ENCODE data around the gene CASP5. TPM values are rescaled to one million over a fixed set of nuclear protein-coding genes. Genes with fewer than 3 reads are reported as not detected.
"Not testable (repeated sequence)": the region's sequence is repeated elsewhere in the genome, so short reads cannot be mapped to it uniquely, and the experiment has no call there.

The CASP5 gene
- polyA plus RNA-seq, 1 experiment, result not detected

- CTCF ChIA-PET, result no interaction called here
- H3K36me3 ChIP-seq (ENCODE audit: control insufficient read depth, insufficient read depth, low read length), result no peaks in the 10 kb centered on the region
- POLR2A ChIA-PET, result no interaction called here
- no peaks in the 10 kb centered on the region for H3K27me3 ChIP-seq (ENCODE audit: control insufficient read depth, insufficient read depth, low read length)
- TF ChIP-seq CTCF (IDR thresholded peaks at IDR 0.05; ENCODE audit: insufficient read depth, low read depth, low read length), result no peak
- no peak overlapping the region for H3K4me3 ChIP-seq (ENCODE audit: low read depth, low read length)
- no peak for DNase-seq (ENCODE audit: low read depth)
Measured at GRCh38 chr11:105040703-105041102, 17.7 kb upstream of the CASP5 start.

- TF ChIP-seq CTCF (IDR thresholded peaks at IDR 0.05; ENCODE audit: insufficient read depth, low read depth, low read length), result no peak
- peak within 1 kb of the TSS; percentile 42 for H3K4me3 ChIP-seq (ENCODE audit: low read depth, low read length)
Measured at GRCh38 chr11:105034813-105035620, 12.0 kb upstream of the CASP5 start, which contains the start of gene CASP1. Gene CASP1 (minus strand): TSS chr11:105035144. CDS start chr11:105035113, 31 bp downstream.

GRCh38 chr11:105034388-105034787 is 11.4 kb upstream of the CASP5 start:
- CTCF ChIA-PET, result interaction anchor here (1.4 kb wide), 1 partner anchor 12 kb away, joined by 3 read pairs; no protein-coding TSS in a partner anchor
- DNase-seq (ENCODE audit: low read depth); H3K27me3 ChIP-seq (ENCODE audit: control insufficient read depth, insufficient read depth, low read length); H3K36me3 ChIP-seq (ENCODE audit: control insufficient read depth, insufficient read depth, low read length): not testable (repeated sequence)
- H3K4me3 ChIP-seq (ENCODE audit: low read depth, low read length), result peak overlapping the region; percentile 42
- POLR2A ChIA-PET, result interaction anchor here (0.6 kb wide), 1 partner anchor 12 kb away, joined by 3 read pairs; no protein-coding TSS in a partner anchor

More at GRCh38 chr11:105034813-105035620, 12.0 kb upstream of the CASP5 start, which contains the start of gene CASP1:
- peaks cover 2% of the 10 kb centered on the region; the same call in 1 of the 2 replicates for H3K36me3 ChIP-seq (ENCODE audit: control insufficient read depth, insufficient read depth, low read length)
- H3K27me3 ChIP-seq (ENCODE audit: control insufficient read depth, insufficient read depth, low read length), result no peaks in the 10 kb centered on the region
- ChIA-PET POLR2A (interaction anchor here (0.6 kb wide), 1 partner anchor 67 kb away, joined by 3 read pairs; no protein-coding TSS in a partner anchor), CTCF (no interaction called here)
- peak; percentile 49 for DNase-seq (ENCODE audit: low read depth)

- ChIA-PET POLR2A (interaction anchor here (0.6 kb wide), 1 partner anchor 13 kb away, joined by 3 read pairs; no protein-coding TSS in a partner anchor), CTCF (interaction anchor here (1.4 kb wide), 1 partner anchor 12 kb away, joined by 3 read pairs; no protein-coding TSS in a partner anchor)
Measured at GRCh38 chr11:105033781-105034180, 10.8 kb upstream of the CASP5 start.

GRCh38 chr11:105033343-105033742 is 10.4 kb upstream of the CASP5 start:
- POLR2A ChIA-PET, result no interaction called here
- Histone ChIP-seq H3K36me3 (ENCODE audit: control insufficient read depth, insufficient read depth, low read length) (peaks cover 2% of the 10 kb centered on the region; the same call in 1 of the 2 replicates), H3K27me3 (ENCODE audit: control insufficient read depth, insufficient read depth, low read length) (no peaks in the 10 kb centered on the region), H3K4me3 (ENCODE audit: low read depth, low read length) (no peak overlapping the region)
- no peak for TF ChIP-seq CTCF (IDR thresholded peaks at IDR 0.05; ENCODE audit: insufficient read depth, low read depth, low read length)
- DNase-seq (ENCODE audit: low read depth), result no peak
- CTCF ChIA-PET, result interaction anchor here (1.4 kb wide), 1 partner anchor 13 kb away, joined by 3 read pairs; no protein-coding TSS in a partner anchor

More at GRCh38 chr11:105033781-105034180, 10.8 kb upstream of the CASP5 start:
- H3K27me3 ChIP-seq (ENCODE audit: control insufficient read depth, insufficient read depth, low read length), result no peaks in the 10 kb centered on the region
- H3K4me3 ChIP-seq (ENCODE audit: low read depth, low read length), result no peak overlapping the region
- DNase-seq (ENCODE audit: low read depth), result no peak
- H3K36me3 ChIP-seq (ENCODE audit: control insufficient read depth, insufficient read depth, low read length), result peaks cover 2% of the 10 kb centered on the region; the same call in 1 of the 2 replicates
- no peak for TF ChIP-seq CTCF (IDR thresholded peaks at IDR 0.05; ENCODE audit: insufficient read depth, low read depth, low read length)
